ENCODE measurements around the gene NLGN4X. TPM values are rescaled to one million over a fixed set of nuclear protein-coding genes. Genes with fewer than 3 reads are reported as not detected.

The NLGN4X gene
- total RNA-seq, 1 experiment from 2014 or later: 44.3 TPM

DNA sequence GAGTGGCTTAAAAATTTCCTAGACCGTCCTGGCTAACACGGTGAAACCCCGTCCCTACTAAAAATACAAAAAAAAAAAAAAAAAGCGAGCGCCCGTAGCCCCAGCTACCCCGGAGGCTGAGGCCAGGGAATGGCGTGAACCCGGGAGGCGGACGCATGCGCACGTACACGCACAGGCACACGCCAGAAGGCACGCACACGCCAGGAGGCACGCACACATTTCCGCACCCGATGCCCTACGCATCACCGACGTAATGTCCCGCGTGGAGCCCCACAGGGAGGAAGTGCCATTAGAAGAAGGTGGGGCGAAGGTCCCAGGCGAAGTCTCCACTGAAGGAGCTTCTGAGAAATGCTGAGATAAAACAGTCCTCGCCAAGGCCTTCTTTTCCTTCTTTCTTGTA, 41.4 kb downstream of the NLGN4X start:
- H3K9me3 ChIP-seq (ENCODE audit: low read depth, low read length, poor library complexity, severe bottlenecking): no peaks in the 10 kb centered on the region
- peaks cover 17% of the 10 kb centered on the region for H3K4me1 ChIP-seq (ENCODE audit: insufficient read depth, low read length, poor library complexity, severe bottlenecking)
- H3K27me3 ChIP-seq (replicated peaks; ENCODE audit: insufficient read depth, low read depth, low read length, poor library complexity): no peaks in the 10 kb centered on the region
- intact Hi-C loops (cut with micrococcal nuclease; ENCODE audit: unreplicated experiment): no loop called here
- ChIA-PET CTCF (no interaction called here), POLR2A (ENCODE audit: low non-redundant PET) (no interaction called here)
- TF ChIP-seq, protein P1, sequence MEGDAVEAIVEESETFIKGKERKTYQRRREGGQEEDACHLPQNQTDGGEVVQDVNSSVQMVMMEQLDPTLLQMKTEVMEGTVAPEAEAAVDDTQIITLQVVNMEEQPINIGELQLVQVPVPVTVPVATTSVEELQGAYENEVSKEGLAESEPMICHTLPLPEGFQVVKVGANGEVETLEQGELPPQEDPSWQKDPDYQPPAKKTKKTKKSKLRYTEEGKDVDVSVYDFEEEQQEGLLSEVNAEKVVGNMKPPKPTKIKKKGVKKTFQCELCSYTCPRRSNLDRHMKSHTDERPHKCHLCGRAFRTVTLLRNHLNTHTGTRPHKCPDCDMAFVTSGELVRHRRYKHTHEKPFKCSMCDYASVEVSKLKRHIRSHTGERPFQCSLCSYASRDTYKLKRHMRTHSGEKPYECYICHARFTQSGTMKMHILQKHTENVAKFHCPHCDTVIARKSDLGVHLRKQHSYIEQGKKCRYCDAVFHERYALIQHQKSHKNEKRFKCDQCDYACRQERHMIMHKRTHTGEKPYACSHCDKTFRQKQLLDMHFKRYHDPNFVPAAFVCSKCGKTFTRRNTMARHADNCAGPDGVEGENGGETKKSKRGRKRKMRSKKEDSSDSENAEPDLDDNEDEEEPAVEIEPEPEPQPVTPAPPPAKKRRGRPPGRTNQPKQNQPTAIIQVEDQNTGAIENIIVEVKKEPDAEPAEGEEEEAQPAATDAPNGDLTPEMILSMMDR (conservative IDR thresholded peaks at IDR 0.05; ENCODE audit: low read depth, low read length): no peak
- no peak for TF ChIP-seq EZH2 (IDR thresholded peaks at IDR 0.05; ENCODE audit: borderline replicate concordance, low read depth, low read length, poor library complexity, severe bottlenecking)
- BruUV-seq (replicated peaks): no TSS peak
- H3K27ac ChIP-seq (ENCODE audit: low read depth, low read length, poor library complexity, severe bottlenecking): no peak overlapping the region
- no peaks in the 10 kb centered on the region for H3K36me3 ChIP-seq (ENCODE audit: insufficient read depth, low read length, poor library complexity, severe bottlenecking)
- H3K4me3 ChIP-seq (ENCODE audit: low read depth, low read length, poor library complexity, severe bottlenecking): no peak overlapping the region
- DNase-seq (ENCODE audit: low spot score): no peak

DNA sequence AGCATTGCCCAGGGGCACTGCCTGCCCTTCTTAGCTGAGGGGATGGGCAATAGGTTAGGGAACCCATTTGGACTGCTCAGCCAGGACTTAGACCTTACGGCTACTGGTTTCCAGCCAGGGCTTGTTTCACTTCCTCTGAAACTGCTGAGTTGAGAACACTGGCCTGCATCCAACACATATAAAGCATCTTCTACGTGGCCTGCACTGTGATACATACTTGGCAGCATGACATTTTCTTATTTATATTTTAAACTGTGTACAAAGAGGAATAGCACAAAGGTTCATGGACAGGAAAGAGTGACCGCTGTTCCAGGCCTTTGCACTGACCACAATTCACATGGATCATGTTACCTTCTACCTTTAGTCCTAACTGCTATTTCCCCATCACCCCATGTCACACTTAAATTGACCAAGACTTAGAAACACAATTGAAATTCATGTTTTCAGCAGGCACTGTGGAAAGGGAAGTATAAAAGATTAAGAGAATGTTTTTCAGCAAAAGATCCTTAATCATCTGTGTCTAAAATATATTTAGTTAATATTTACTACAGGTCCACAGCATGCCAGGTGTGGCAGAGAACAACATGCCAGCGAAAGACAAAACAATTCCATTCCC, 43.7 kb downstream of the NLGN4X start:
- intact Hi-C loops (cut with micrococcal nuclease; ENCODE audit: unreplicated experiment): no loop called here
- TF ChIP-seq, protein P1 (conservative IDR thresholded peaks at IDR 0.05; ENCODE audit: low read depth, low read length): no peak
- Histone ChIP-seq H3K36me3 (ENCODE audit: insufficient read depth, low read length, poor library complexity, severe bottlenecking) (no peaks in the 10 kb centered on the region), H3K27ac (ENCODE audit: low read depth, low read length, poor library complexity, severe bottlenecking) (no peak overlapping the region), H3K9me3 (ENCODE audit: low read depth, low read length, poor library complexity, severe bottlenecking) (no peaks in the 10 kb centered on the region), H3K4me1 (ENCODE audit: insufficient read depth, low read length, poor library complexity, severe bottlenecking) (peaks cover 17% of the 10 kb centered on the region), H3K4me3 (ENCODE audit: low read depth, low read length, poor library complexity, severe bottlenecking) (no peak overlapping the region), H3K27me3 (replicated peaks; ENCODE audit: insufficient read depth, low read depth, low read length, poor library complexity) (no peaks in the 10 kb centered on the region)
- POLR2A ChIA-PET (ENCODE audit: low non-redundant PET): no interaction called here
- no TSS peak for BruUV-seq (replicated peaks)
- DNase-seq (ENCODE audit: low spot score): peak; percentile 39
- CTCF ChIA-PET: no interaction called here

DNA sequence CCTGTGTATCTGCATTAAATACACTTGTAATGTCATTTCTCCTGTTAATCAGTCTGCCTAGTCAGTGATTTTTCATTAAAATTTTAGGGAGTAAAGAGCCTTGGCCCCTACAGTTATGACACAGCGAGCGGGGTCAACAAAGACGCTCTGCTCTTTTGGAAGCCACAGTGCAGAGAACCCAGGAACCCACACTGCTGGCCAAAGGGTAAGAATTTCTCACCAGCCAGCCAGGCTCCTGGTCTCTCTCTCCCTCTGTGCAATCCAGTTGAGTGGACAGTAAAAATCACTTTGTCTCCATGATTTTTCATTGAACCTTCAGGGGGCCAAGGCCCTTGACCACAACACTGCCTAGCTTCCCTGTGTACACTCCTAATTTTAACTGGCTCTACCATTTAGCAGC, 52.8 kb downstream of the NLGN4X start:
- H3K4me1 ChIP-seq (ENCODE audit: insufficient read depth, low read length, poor library complexity, severe bottlenecking): peaks cover 5% of the 10 kb centered on the region
- DNase-seq (ENCODE audit: low spot score): no peak
- H3K9me3 ChIP-seq (ENCODE audit: low read depth, low read length, poor library complexity, severe bottlenecking): no peaks in the 10 kb centered on the region
- CTCF ChIA-PET: no interaction called here
- no peaks in the 10 kb centered on the region for H3K27me3 ChIP-seq (replicated peaks; ENCODE audit: insufficient read depth, low read depth, low read length, poor library complexity)
- POLR2A ChIA-PET (ENCODE audit: low non-redundant PET): no interaction called here
- H3K36me3 ChIP-seq (ENCODE audit: insufficient read depth, low read length, poor library complexity, severe bottlenecking): no peaks in the 10 kb centered on the region
- TF ChIP-seq, protein P1 (conservative IDR thresholded peaks at IDR 0.05; ENCODE audit: low read depth, low read length): no peak
- TF ChIP-seq EZH2 (IDR thresholded peaks at IDR 0.05; ENCODE audit: borderline replicate concordance, low read depth, low read length, poor library complexity, severe bottlenecking): no peak
- intact Hi-C loops (cut with micrococcal nuclease; ENCODE audit: unreplicated experiment): no loop called here
- BruUV-seq (replicated peaks): no TSS peak
- H3K4me3 ChIP-seq (ENCODE audit: low read depth, low read length, poor library complexity, severe bottlenecking): no peak overlapping the region
- no peak overlapping the region for H3K27ac ChIP-seq (ENCODE audit: low read depth, low read length, poor library complexity, severe bottlenecking)
